MV-4-11 (cell line): ENCODE data around the gene SMAD2.
A peak's percentile ranks its signal among the peaks of the same experiment; 100 is the strongest.
"Not testable (repeated sequence)": the region's sequence is repeated elsewhere in the genome, so short reads cannot be mapped to it uniquely, and the experiment has no call there.

Experiments used
- DNase-seq: peaks from one replicate; lab custom pipeline; 2025; lab: John Stamatoyannopoulos, UW

SMAD2 gene

GRCh38 chr18:47842836-47843235, 87.6 kb downstream of the SMAD2 start:
- no peak for DNase-seq

GRCh38 chr18:47838396-47838795, 92.1 kb downstream of the SMAD2 start:
- no peak for DNase-seq

DNA sequence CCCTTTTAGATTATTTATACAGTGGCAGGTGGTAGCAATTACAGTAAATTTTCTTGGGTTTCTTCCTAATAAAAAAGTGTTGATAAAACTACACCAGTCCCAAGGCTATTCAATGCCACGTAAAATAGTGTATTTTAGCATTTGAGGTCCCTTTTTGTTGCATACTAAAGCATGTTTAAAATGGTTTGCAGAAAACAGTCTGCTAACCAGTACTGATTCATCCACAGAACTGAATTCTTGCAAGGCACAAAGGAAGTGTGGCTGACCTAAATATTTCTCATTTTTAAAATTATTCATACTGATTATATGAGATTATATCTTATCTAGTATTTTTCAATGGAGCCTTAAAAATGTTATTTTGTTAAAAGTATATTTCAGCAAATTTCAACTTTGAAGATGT, 98.1 kb downstream of the SMAD2 start:
- no peak for DNase-seq

DNA sequence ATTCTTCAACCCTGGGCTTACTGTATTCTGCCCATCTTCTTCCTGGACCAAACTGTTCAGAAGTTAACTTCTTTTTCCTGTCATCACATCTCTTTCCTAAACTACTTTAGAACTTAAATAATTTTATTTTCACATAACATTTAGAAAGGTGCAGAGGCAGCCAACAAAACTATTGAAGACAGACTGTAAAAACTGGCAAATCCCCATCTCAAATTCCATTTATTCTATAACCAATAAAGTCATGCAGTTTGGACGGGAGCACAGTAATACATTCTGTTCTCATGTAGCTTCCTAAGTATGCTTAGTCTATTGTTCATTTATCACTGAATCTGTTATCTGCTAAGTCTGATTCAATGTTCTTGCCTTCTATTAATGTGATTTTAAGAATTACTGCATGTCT, 99.1 kb downstream of the SMAD2 start:
- DNase-seq = no peak

GRCh38 chr18:47830772-47831171, 99.7 kb downstream of the SMAD2 start:
- no peak for DNase-seq

DNA sequence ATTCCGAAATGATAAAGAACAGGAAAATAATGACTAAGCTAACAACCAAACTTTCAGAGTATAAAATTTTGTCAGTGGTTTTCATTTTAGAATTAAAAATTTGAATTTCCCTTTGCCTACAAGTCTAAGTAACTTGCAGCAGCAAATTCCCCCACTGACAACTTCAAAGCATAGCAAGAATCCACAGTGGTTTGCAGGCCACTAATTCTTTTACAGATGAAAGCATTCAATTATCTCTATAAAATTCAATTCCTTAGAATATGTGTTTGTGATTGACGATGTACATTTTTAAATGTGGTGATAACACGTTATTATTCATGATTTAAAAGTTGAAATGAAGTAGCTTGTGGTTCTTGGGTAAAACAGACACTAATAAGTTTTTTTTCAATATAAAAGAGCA, 100.6 kb downstream of the SMAD2 start:
- no peak for DNase-seq

GRCh38 chr18:47828031-47828430, 102.4 kb downstream of the SMAD2 start:
- not testable (repeated sequence) for DNase-seq

DNA sequence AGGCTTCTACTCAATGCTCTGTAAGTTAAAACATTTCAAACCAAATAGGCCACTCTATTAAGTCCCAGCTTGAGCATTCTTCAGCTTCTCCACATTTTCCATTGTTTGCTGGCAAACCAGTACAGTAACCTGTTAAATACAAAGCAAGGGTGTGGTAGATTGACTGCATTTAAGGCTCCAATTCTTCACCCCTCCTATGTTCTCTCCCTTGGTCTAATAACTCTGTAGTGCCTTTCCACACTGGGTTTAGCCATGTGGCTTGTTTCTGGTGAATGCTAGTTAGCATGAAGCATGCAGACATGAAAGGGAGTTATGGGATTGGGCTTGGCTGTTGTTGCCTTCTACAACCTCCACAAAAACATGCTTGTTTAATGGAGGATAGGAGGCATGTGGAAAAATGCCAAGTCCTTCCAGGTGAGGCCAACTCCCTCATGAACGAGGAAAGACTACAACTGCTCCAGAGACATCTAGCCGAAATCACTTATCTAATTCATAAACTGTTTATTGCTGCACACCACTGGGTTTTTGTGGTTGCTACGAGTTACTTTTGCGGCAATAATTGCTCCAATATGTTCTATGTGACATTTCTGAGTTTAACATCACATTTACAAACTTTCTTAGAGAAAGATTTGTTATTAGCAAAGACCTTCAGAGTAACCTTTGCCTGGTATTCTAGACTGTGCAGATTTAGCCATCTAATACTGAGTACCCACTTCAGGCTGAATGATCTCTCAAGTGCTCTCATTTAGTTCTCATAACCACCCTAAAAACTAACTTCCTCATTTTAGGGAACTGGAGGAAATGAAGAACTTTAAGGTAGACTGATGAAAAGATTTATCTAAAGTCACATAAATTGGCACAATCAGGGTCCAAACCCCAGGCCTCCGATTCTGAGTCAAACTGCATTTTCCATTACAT, 104.0 kb downstream of the SMAD2 start:
- peak; percentile 22 for DNase-seq

DNA sequence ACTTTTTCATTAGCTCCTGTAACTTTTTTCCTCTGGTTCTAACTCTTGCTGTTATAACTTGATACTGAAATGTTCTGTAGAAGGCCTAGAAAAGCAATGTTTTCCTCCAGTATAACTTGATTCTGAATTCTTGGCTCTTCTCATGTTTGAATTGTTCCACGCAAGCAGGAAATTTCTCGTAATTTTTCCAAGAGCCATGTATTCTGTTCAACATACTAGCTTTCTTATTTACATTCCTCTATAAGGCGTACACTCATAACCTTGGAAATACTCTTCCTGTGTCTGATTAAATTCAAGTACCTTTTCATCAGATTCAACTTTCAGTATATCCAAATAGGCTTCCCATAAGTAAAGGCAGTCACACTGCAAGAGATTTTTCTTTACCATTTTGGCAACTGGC, 109.1 kb downstream of the SMAD2 start:
- DNase-seq = no peak

- no peak for DNase-seq
Measured at GRCh38 chr18:47817795-47818077, 112.7 kb downstream of the SMAD2 start.

GRCh38 chr18:47817017-47817794, 113.3 kb downstream of the SMAD2 start:
- DNase-seq = no peak

- DNase-seq = no peak
Measured at GRCh38 chr18:47815486-47816270, 114.8 kb downstream of the SMAD2 start.

GRCh38 chr18:47809420-47809819, 121.0 kb downstream of the SMAD2 start:
- DNase-seq = no peak

DNA sequence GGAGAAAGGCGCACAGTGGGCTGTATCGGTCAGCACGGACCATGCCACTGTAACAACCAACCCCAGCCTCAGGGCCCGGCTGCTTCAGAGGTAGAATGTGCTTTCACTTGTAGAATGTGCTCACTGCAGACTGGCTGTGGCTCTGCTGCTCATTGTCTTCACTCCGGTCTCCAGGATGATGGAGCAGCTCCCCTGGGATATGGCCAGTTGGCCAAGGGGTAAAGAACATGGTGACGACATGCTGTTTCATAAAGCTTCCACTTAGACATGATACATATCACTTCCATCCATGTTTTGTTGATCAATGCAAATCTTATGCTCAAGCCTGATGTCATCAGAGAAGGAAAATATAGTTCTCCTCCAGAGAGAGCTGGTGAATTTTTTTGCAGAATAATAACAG, 127.7 kb downstream of the SMAD2 start:
- DNase-seq = no peak

DNA sequence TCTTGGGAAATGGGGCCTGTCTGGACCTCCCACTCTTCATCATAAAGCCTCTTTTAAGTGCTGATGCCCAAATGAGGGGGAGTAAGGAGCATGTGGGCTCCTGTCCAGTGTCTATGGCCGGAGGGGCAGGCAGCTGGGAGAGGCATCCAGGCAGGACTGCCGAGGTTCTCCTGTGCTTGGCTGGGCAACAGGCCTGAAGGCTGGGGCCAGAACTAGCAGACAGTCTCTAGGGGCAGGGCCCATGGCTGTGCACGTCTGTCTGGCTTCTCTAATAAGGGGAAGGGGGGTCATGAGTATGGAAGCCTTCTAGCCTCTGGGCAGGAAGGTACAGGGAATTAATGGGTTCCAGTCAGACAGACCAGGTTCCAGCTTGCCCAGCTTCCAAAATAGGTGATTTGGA, 128.6 kb downstream of the SMAD2 start:
- no peak for DNase-seq

DNA sequence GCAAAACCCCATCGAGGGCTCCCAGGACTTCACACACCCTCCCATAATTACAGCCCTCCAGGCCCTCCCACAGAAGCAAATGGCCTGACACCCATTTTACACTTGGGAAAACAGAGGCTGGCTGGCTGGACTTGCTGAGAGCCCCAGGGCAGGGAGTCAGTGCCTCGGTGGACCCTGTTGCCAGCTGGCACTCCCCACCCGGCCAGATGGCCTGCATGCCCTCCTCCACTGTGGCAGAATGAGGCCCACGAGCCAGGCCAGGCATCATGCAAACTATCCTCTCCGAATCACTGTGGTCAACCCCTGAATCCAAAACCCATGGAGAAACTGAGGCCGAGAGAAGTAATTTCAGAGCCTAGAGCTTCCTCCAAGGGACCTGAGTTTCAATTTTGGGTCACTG, 129.7 kb downstream of the SMAD2 start:
- no peak for DNase-seq

GRCh38 chr18:47800248-47800647, 130.2 kb downstream of the SMAD2 start:
- DNase-seq = no peak

GRCh38 chr18:47799376-47799775, 131.1 kb downstream of the SMAD2 start:
- no peak for DNase-seq

- DNase-seq = no peak
Measured at GRCh38 chr18:47798366-47798765, 132.1 kb downstream of the SMAD2 start.

GRCh38 chr18:47797126-47797525, 133.3 kb downstream of the SMAD2 start:
- DNase-seq = no peak

- DNase-seq = no peak
Measured at GRCh38 chr18:47795434-47795814, 135.0 kb downstream of the SMAD2 start.

DNA sequence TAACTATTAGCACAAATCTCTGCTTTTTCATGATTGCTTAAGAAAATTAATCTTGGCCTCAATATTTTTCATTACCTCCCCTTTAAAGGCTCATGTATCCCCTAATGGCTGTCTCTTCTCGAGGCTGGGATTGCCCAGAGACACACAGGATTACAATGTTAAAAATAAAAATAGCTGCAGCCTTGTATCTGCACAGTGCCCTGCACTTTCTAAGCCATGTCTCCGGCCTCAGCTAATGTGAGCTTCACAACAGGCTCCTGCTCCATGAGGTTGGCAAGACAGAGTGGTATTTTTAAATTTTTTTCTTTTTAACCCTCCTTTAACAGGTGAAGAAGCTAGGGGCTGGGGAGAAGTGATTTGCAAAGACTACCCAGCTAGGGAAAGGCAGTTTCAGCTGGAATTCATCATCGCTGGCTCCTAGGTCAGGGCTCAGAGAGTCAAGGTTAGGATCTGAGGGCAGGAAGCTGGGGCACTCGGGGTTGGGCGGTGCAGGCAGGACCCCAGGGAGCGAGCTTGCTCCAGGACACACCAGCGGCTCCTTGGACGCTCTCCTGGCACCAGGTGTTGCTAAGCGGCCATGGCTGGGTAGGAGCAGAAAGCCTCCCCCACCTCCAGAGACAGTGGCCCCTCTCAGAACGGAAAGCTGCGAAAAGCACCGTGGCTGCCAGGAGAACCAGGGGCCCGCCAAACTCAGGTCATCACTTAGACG, 135.6 kb downstream of the SMAD2 start:
- no peak for DNase-seq
